ENCODE measurements around the gene NBEA. TPM values are rescaled to one million over a fixed set of nuclear protein-coding genes. Genes with fewer than 3 reads are reported as not detected.
A peak's percentile ranks its signal among the peaks of the same experiment; 100 is the strongest.
"Not testable (repeated sequence)": the region's sequence is repeated elsewhere in the genome, so short reads cannot be mapped to it uniquely, and the experiment has no call there.

NBEA gene
- total and polyA plus RNA-seq, 3 experiments from 2014 or later: 0.14 to 0.24 (median 0.20) TPM

GRCh38 chr13:35003734-35004133 is 61.7 kb downstream of the NBEA start:
- H3K27ac Mint-ChIP-seq; DNase-seq; POLR2A ChIA-PET; H3K27me3 Mint-ChIP-seq; H3K4me3 Mint-ChIP-seq; H3K27me3 ChIP-seq (ENCODE audit: insufficient read depth, low read length, poor library complexity, severe bottlenecking); H3K4me1 ChIP-seq (ENCODE audit: insufficient read depth, low read length); H3K9me3 ChIP-seq (ENCODE audit: low read length); H3K27ac ChIP-seq (ENCODE audit: low read depth, low read length); H3K4me1 Mint-ChIP-seq; H3K36me3 ChIP-seq (ENCODE audit: insufficient read depth, low read length); H3K4me3 ChIP-seq (ENCODE audit: low read length); CTCF ChIA-PET: not testable (repeated sequence)
- H3K9me3 Mint-ChIP-seq: peaks cover 7 to 21% (median 9%) of the 10 kb centered on the region in 5 donors
- peaks cover 0 to 17% (median 2%) of the 10 kb centered on the region in 3 donors for H3K36me3 Mint-ChIP-seq

GRCh38 chr13:35005051-35005450 is 63.0 kb downstream of the NBEA start:
- no peaks in the 10 kb centered on the region for H3K27me3 Mint-ChIP-seq
- peaks cover 3 to 24% (median 13%) of the 10 kb centered on the region in 5 donors for H3K9me3 Mint-ChIP-seq
- H3K36me3 ChIP-seq (ENCODE audit: insufficient read depth, low read length): no peaks in the 10 kb centered on the region
- no peak overlapping the region for H3K27ac Mint-ChIP-seq
- no peaks in the 10 kb centered on the region for H3K9me3 ChIP-seq (ENCODE audit: low read length)
- no peaks in the 10 kb centered on the region for H3K27me3 ChIP-seq (ENCODE audit: insufficient read depth, low read length, poor library complexity, severe bottlenecking)
- H3K27ac ChIP-seq (ENCODE audit: low read depth, low read length): no peak overlapping the region
- H3K4me3 Mint-ChIP-seq: no peak overlapping the region
- no peaks in the 10 kb centered on the region for H3K4me1 ChIP-seq (ENCODE audit: insufficient read depth, low read length)
- H3K4me1 Mint-ChIP-seq: no peaks in the 10 kb centered on the region
- CTCF ChIA-PET: no interaction called here
- POLR2A ChIA-PET: no interaction called here
- no peak for DNase-seq
- peaks cover 0 to 25% (median under 1%) of the 10 kb centered on the region in 3 donors for H3K36me3 Mint-ChIP-seq
- H3K4me3 ChIP-seq (ENCODE audit: low read length): no peak overlapping the region

GRCh38 chr13:35014606-35015213 is 72.6 kb downstream of the NBEA start:
- H3K4me3 Mint-ChIP-seq: no peak overlapping the region
- Histone ChIP-seq H3K27ac (ENCODE audit: low read depth, low read length) (no peak overlapping the region), H3K36me3 (ENCODE audit: insufficient read depth, low read length) (no peaks in the 10 kb centered on the region), H3K4me1 (ENCODE audit: insufficient read depth, low read length) (no peaks in the 10 kb centered on the region), H3K4me3 (ENCODE audit: low read length) (no peak overlapping the region), H3K27me3 (ENCODE audit: insufficient read depth, low read length, poor library complexity, severe bottlenecking) (no peaks in the 10 kb centered on the region), H3K9me3 (ENCODE audit: low read length) (no peaks in the 10 kb centered on the region)
- CTCF ChIA-PET: no interaction called here
- H3K9me3 Mint-ChIP-seq: peaks cover 1 to 19% (median 7%) of the 10 kb centered on the region in 5 donors
- no peak for DNase-seq
- peaks cover 0 to 5% (median 0%) of the 10 kb centered on the region in 3 donors for H3K36me3 Mint-ChIP-seq
- POLR2A ChIA-PET: no interaction called here
- peaks cover 0 to 1% (median 0%) of the 10 kb centered on the region in 3 donors for H3K4me1 Mint-ChIP-seq
- no peaks in the 10 kb centered on the region for H3K27me3 Mint-ChIP-seq
- H3K27ac Mint-ChIP-seq: peak overlapping the region in 1 of 8 donors; percentile 43

GRCh38 chr13:35016362-35017112 is 74.5 kb downstream of the NBEA start:
- Mint-ChIP-seq H3K4me3 (no peak overlapping the region), H3K4me1 (peaks cover 0 to 1% (median 0%) of the 10 kb centered on the region in 3 donors), H3K27me3 (no peaks in the 10 kb centered on the region), H3K9me3 (peaks cover 3 to 17% (median 5%) of the 10 kb centered on the region in 5 donors), H3K27ac (no peak overlapping the region), H3K36me3 (peaks cover 0 to 1% (median 0%) of the 10 kb centered on the region in 3 donors)
- Histone ChIP-seq H3K4me1 (ENCODE audit: insufficient read depth, low read length) (no peaks in the 10 kb centered on the region), H3K27ac (ENCODE audit: low read depth, low read length) (no peak overlapping the region), H3K4me3 (ENCODE audit: low read length) (no peak overlapping the region), H3K9me3 (ENCODE audit: low read length) (no peaks in the 10 kb centered on the region), H3K36me3 (ENCODE audit: insufficient read depth, low read length) (no peaks in the 10 kb centered on the region), H3K27me3 (ENCODE audit: insufficient read depth, low read length, poor library complexity, severe bottlenecking) (no peaks in the 10 kb centered on the region)
- POLR2A ChIA-PET: no interaction called here
- CTCF ChIA-PET: no interaction called here
- DNase-seq: no peak

- H3K4me1 Mint-ChIP-seq: no peaks in the 10 kb centered on the region
- H3K4me3 Mint-ChIP-seq: no peak overlapping the region
- no peaks in the 10 kb centered on the region for H3K36me3 ChIP-seq (ENCODE audit: insufficient read depth, low read length)
- CTCF ChIA-PET: no interaction called here
- POLR2A ChIA-PET: no interaction called here
- no peak overlapping the region for H3K27ac Mint-ChIP-seq
- no peaks in the 10 kb centered on the region for H3K4me1 ChIP-seq (ENCODE audit: insufficient read depth, low read length)
- H3K27ac ChIP-seq (ENCODE audit: low read depth, low read length): no peak overlapping the region
- DNase-seq: no peak
- H3K27me3 ChIP-seq (ENCODE audit: insufficient read depth, low read length, poor library complexity, severe bottlenecking): no peaks in the 10 kb centered on the region
- H3K9me3 Mint-ChIP-seq: peaks cover 8 to 46% (median 25%) of the 10 kb centered on the region in 5 donors
- H3K4me3 ChIP-seq (ENCODE audit: low read length): no peak overlapping the region
- H3K9me3 ChIP-seq (ENCODE audit: low read length): no peaks in the 10 kb centered on the region
- H3K36me3 Mint-ChIP-seq: peaks cover 0 to 38% (median 0%) of the 10 kb centered on the region in 3 donors
- no peaks in the 10 kb centered on the region for H3K27me3 Mint-ChIP-seq
Observed at GRCh38 chr13:35025314-35025713, 83.2 kb downstream of the NBEA start.

GRCh38 chr13:35028338-35028867 is 86.3 kb downstream of the NBEA start:
- H3K4me1 Mint-ChIP-seq: no peaks in the 10 kb centered on the region
- H3K36me3 Mint-ChIP-seq: peaks cover 0 to 60% (median 1%) of the 10 kb centered on the region in 3 donors
- peaks cover 20 to 69% (median 30%) of the 10 kb centered on the region in 5 donors for H3K9me3 Mint-ChIP-seq
- no peak overlapping the region for H3K4me3 Mint-ChIP-seq
- no peaks in the 10 kb centered on the region for H3K27me3 Mint-ChIP-seq
- POLR2A ChIA-PET: no interaction called here
- no peak overlapping the region for H3K27ac Mint-ChIP-seq
- H3K4me3 ChIP-seq (ENCODE audit: low read length): no peak overlapping the region
- no peaks in the 10 kb centered on the region for H3K9me3 ChIP-seq (ENCODE audit: low read length)
- no peaks in the 10 kb centered on the region for H3K27me3 ChIP-seq (ENCODE audit: insufficient read depth, low read length, poor library complexity, severe bottlenecking)
- no peak for DNase-seq
- H3K27ac ChIP-seq (ENCODE audit: low read depth, low read length): no peak overlapping the region
- CTCF ChIA-PET: no interaction called here
- no peaks in the 10 kb centered on the region for H3K36me3 ChIP-seq (ENCODE audit: insufficient read depth, low read length)
- no peaks in the 10 kb centered on the region for H3K4me1 ChIP-seq (ENCODE audit: insufficient read depth, low read length)

GRCh38 chr13:35039012-35039411 is 96.9 kb downstream of the NBEA start:
- DNase-seq: no peak
- H3K4me1 Mint-ChIP-seq: no peaks in the 10 kb centered on the region
- no peaks in the 10 kb centered on the region for H3K36me3 ChIP-seq (ENCODE audit: insufficient read depth, low read length)
- no peaks in the 10 kb centered on the region for H3K9me3 ChIP-seq (ENCODE audit: low read length)
- H3K27me3 ChIP-seq (ENCODE audit: insufficient read depth, low read length, poor library complexity, severe bottlenecking): no peaks in the 10 kb centered on the region
- ChIA-PET POLR2A (no interaction called here), CTCF (no interaction called here)
- no peak overlapping the region for H3K27ac ChIP-seq (ENCODE audit: low read depth, low read length)
- H3K36me3 Mint-ChIP-seq: peaks cover 0 to 27% (median 0%) of the 10 kb centered on the region in 3 donors
- no peak overlapping the region for H3K4me3 ChIP-seq (ENCODE audit: low read length)
- H3K9me3 Mint-ChIP-seq: peaks cover 7 to 27% (median 23%) of the 10 kb centered on the region in 5 donors
- H3K4me1 ChIP-seq (ENCODE audit: insufficient read depth, low read length): no peaks in the 10 kb centered on the region
- H3K4me3 Mint-ChIP-seq: no peak overlapping the region
- no peak overlapping the region for H3K27ac Mint-ChIP-seq
- no peaks in the 10 kb centered on the region for H3K27me3 Mint-ChIP-seq

GRCh38 chr13:35046587-35046986 is 104.5 kb downstream of the NBEA start:
- Histone ChIP-seq H3K4me1 (ENCODE audit: insufficient read depth, low read length) (no peaks in the 10 kb centered on the region), H3K9me3 (ENCODE audit: low read length) (no peaks in the 10 kb centered on the region), H3K4me3 (ENCODE audit: low read length) (no peak overlapping the region), H3K36me3 (ENCODE audit: insufficient read depth, low read length) (no peaks in the 10 kb centered on the region), H3K27ac (ENCODE audit: low read depth, low read length) (no peak overlapping the region), H3K27me3 (ENCODE audit: insufficient read depth, low read length, poor library complexity, severe bottlenecking) (no peaks in the 10 kb centered on the region)
- DNase-seq: no peak
- Mint-ChIP-seq H3K27ac (no peak overlapping the region), H3K36me3 (peaks cover 0 to 12% (median 0%) of the 10 kb centered on the region in 3 donors), H3K4me3 (no peak overlapping the region), H3K4me1 (no peaks in the 10 kb centered on the region), H3K9me3 (peaks cover 0 to 5% (median 2%) of the 10 kb centered on the region in 5 donors), H3K27me3 (no peaks in the 10 kb centered on the region)
- ChIA-PET POLR2A (no interaction called here), CTCF (no interaction called here)

Measured in CD8-positive, alpha-beta memory T cell (primary cell).